ENCODE results near the gene COA7. TPM values are rescaled to one million over a fixed set of nuclear protein-coding genes. Genes with fewer than 3 reads are reported as not detected.
A peak's percentile ranks its signal among the peaks of the same experiment; 100 is the strongest.

The COA7 gene
- total and polyA plus RNA-seq, 2 of the 8 experiments (the other 6 are each of a cell fraction or from before 2014, with no cell fraction given) = 23.2 to 61.8 TPM

DNA sequence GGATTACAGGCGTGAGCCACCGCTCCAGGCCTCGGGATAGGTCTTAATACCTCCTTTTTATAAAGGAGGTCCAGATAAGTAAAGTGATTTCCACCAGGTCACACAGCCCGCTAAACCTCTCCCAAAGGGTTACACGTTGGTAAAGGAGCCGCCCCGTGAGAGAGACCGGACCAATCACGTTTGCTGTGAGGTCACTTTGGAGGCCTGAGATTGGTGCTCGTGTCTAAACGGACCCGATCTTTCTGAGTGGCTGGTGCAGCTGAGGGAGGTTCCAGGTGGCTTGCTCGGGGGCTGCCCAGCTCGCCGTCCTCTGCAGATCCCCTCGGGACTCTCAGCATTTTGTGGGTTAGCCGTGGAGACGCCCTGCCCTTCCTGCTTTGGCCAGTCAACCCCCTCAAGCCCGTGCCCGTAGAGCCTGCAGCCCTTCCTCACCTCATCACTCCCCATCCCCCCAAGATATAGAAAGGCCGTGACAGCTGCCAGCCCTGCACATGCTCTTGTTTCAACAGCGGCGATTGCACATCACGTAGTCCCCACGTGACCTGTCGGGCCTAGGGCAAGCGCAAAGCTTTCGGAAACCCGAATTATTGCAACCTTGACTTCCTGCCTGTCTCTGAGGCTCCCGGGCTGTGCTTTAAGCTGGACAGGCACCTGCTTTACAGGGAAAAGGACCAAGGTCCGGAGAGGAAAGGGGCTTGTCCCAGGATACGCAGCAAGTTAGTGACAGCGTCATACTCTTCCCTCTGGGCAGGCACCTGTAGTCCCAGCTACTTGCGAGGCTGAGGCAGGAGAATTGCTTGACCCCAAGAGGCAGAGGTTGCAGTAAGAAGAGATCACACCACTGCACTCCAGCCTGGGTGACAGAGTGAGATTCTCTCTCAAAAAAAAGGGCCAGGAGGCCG is 5.0 kb upstream of the COA7 start (continued):
- TF ChIP-seq GABPA (IDR thresholded peaks at IDR 0.05; ENCODE audit: borderline replicate concordance, insufficient read depth, low read length) (no peak), HDAC2 (IDR thresholded peaks at IDR 0.05; ENCODE audit: borderline replicate concordance in 1 of 2, low read depth in 2 of 2, low read length in 2 of 2) (peak in 1 of 2 experiments; percentile 84; a peak in 2 of 4 replicates), GTF2F1 (IDR thresholded peaks at IDR 0.05; ENCODE audit: borderline replicate concordance, low read depth, low read length) (no peak), RXRA (IDR thresholded peaks at IDR 0.05; ENCODE audit: insufficient read depth, low read depth, low read length) (no peak), BRCA1 (IDR thresholded peaks at IDR 0.05; ENCODE audit: low read depth, low read length) (no peak), SP1 (IDR thresholded peaks at IDR 0.05; ENCODE audit: low read depth, low read length) (peak; percentile 88), SIRT6 (IDR thresholded peaks at IDR 0.05; ENCODE audit: low read length) (no peak)
